A549 (cell line): ENCODE measurements around the gene JAGN1. TPM values are rescaled to one million over a fixed set of nuclear protein-coding genes. Genes with fewer than 3 reads are reported as not detected.

Experiments
- ATAC-seq, 2 experiments: fragments of 200-7000 bp in 1 of 2; fragments of >200 bp in 1 of 2; cut with Nextera tagmentation in 1 of 2; cut with Tn5 transposase in 1 of 2; 3 replicates each; pipeline versions ENCODE4 v1.8.0 to v1.9.1; 2018 to 2020; ENCODE audit warnings: mild to moderate bottlenecking in 1 of 2, moderate library complexity in 1 of 2
- CTCF ChIA-PET: fragments of 300-600 bp; sonication (Branson Sonifier 250); formaldehyde crosslinking; extraction: SDS; loops from one replicate; lab custom pipeline; 2021; ENCODE audit warnings: antibody characterized with exemption, inconsistent platforms; lab: Yijun Ruan, JAX
- POLR2A ChIA-PET: fragments of 350-600 bp; formaldehyde crosslinking; extraction: SDS; loops from one replicate; lab custom pipeline; 2021; ENCODE audit warnings: antibody characterized with exemption, inconsistent platforms; lab: Yijun Ruan, JAX
- DNase-seq, 2 experiments: peaks; one replicate each; pipeline versions ENCODE4 v3.0.0 to v3.0.0-alpha.2; 2011 to 2016; ENCODE audit warnings: low read depth in 1 of 2, low spot score in 1 of 2
- FAIRE-seq: peaks from 2 replicates; lab custom pipeline; 2011; peaks lifted over from hg19 to GRCh38; lab: Jason Lieb, UNC
- H3K27ac ChIP-seq, 2 experiments: fragments of >200 bp; sonication (Bioruptor Twin); formaldehyde crosslinking; 3 replicates each; pipeline ENCODE4 v1.5.1; 2016 to 2017
- H3K4me1 ChIP-seq: fragments of >200 bp; sonication (Bioruptor Twin); formaldehyde crosslinking; 3 replicates; pipeline ENCODE4 v1.6.1; 2016
- H3K4me2 ChIP-seq: fragments of >200 bp; sonication (Bioruptor Twin); formaldehyde crosslinking; 3 replicates; pipeline ENCODE4 v1.6.1; 2016
- H3K4me3 ChIP-seq: fragments of >200 bp; sonication (Bioruptor Twin); formaldehyde crosslinking; 3 replicates; pipeline ENCODE4 v1.5.1; 2016
- H3K9me3 ChIP-seq: fragments of >200 bp; sonication (Bioruptor Twin); formaldehyde crosslinking; 3 replicates; pipeline ENCODE4 v1.6.1; 2016
- CBX2 ChIP-seq: fragments of 200-600 bp; sonication (generic); IDR thresholded peaks from 2 replicates; pipeline ENCODE4 v1.6.1; 2016; ENCODE audit warnings: low read depth, mild to moderate bottlenecking, borderline replicate concordance
- CBX8 ChIP-seq: fragments of 200-600 bp; sonication (generic); IDR thresholded peaks from 2 replicates; pipeline ENCODE4 v1.6.1; 2016
- FOSL2 ChIP-seq, 2 experiments: fragments of 450-650 bp in 1 of 2; fragments of >200 bp in 1 of 2; sonication (Bioruptor Twin) in 1 of 2; formaldehyde crosslinking; IDR thresholded peaks; 2 replicates each; pipeline versions ENCODE4 v1.5.0 to v1.6.1; 2016 to 2020; ENCODE audit warnings: mild to moderate bottlenecking in 1 of 2, moderate library complexity in 1 of 2
- JUN ChIP-seq, 2 experiments: fragments of >200 bp; sonication (Bioruptor Twin); formaldehyde crosslinking; IDR thresholded peaks; 2 replicates in 1 of 2; 3 replicates in 1 of 2; pipeline ENCODE4 v1.6.1; 2016 to 2017
- MAFK ChIP-seq: fragments of 450-650 bp; IDR thresholded peaks from 2 replicates; pipeline ENCODE4 v1.6.1; 2014; ENCODE audit not compliant: partially characterized antibody
- NPAS2 ChIP-seq: fragments of 250-450 bp; sonication (Bioruptor Pico); IDR thresholded peaks from 2 replicates; pipeline ENCODE4 v1.8.0; 2022; ENCODE audit warnings: mild to moderate bottlenecking, moderate library complexity, borderline replicate concordance
- NR3C1 ChIP-seq: fragments of >200 bp; sonication (Bioruptor Twin); formaldehyde crosslinking; IDR thresholded peaks from 3 replicates; pipeline ENCODE4 v1.6.1; 2017
- RAD21 ChIP-seq, 2 experiments: fragments of >200 bp in 1 of 2; sonication (Bioruptor Twin) in 1 of 2; formaldehyde crosslinking in 1 of 2; IDR thresholded peaks in 1 of 2; conservative IDR thresholded peaks in 1 of 2; 2 replicates in 1 of 2; 3 replicates in 1 of 2; pipeline ENCODE4 v1.6.1; 2012 to 2018; ENCODE audit warnings: inconsistent platforms in 1 of 2
- RARB ChIP-seq: fragments of 250-450 bp; sonication (Bioruptor Pico); IDR thresholded peaks from 2 replicates; pipeline ENCODE4 v1.8.0; 2021; ENCODE audit warnings: mild to moderate bottlenecking, moderate library complexity
- RCOR1 ChIP-seq: fragments of 150-350 bp; IDR thresholded peaks from 2 replicates; pipeline ENCODE4 v1.6.1; 2014; ENCODE audit warnings: antibody characterized with exemption, low read length, low read depth
- TFCP2L1 ChIP-seq: fragments of 250-450 bp; sonication (Bioruptor Pico); IDR thresholded peaks from 2 replicates; pipeline ENCODE4 v1.5.0; 2021; ENCODE audit warnings: mild to moderate bottlenecking
- ZC3H11A ChIP-seq: fragments of 450-650 bp; IDR thresholded peaks from 2 replicates; pipeline ENCODE4 v1.6.1; 2014; ENCODE audit warnings: antibody characterized with exemption, mild to moderate bottlenecking
- ZFP36 ChIP-seq: fragments of 450-650 bp; IDR thresholded peaks from 2 replicates; pipeline ENCODE4 v1.6.1; 2014; ENCODE audit warnings: borderline replicate concordance; ENCODE audit not compliant: partially characterized antibody
- ZNF302 ChIP-seq: fragments of 250-450 bp; sonication (Bioruptor Pico); IDR thresholded peaks from 2 replicates; pipeline ENCODE4 v1.9.0; 2021; ENCODE audit warnings: inconsistent platforms, mild to moderate bottlenecking, moderate library complexity
- ZSCAN20 ChIP-seq: fragments of 250-450 bp; sonication (Bioruptor Pico); IDR thresholded peaks from 2 replicates; pipeline ENCODE4 v1.8.0; 2022; ENCODE audit warnings: mild to moderate bottlenecking, moderate library complexity
- whole genome bisulfite sequencing: methylation state at CpG from one replicate; pipeline ENCODE4 v1.1.6; 2017; ENCODE audit errors: missing lambda C conversion rate; 5-methylcytosine and 5-hydroxymethylcytosine counted together
- polyA plus RNA-seq, 4 experiments: library from polyadenylated mRNA; depleted of rRNA in 3 of 4; stranded (reverse); fragments of >200 nt; fragmentation: RNase III in 1 of 4; extraction: RNeasy Plus Mini Kit Qiagen cat#74134 plus additional on column Dnase treatment in 1 of 4; gene quantifications; 2 replicates in 3 of 4; 3 replicates in 1 of 4; pipeline ENCODE4 v1.2.3, GENCODE V29; 2011 to 2017
- TF ChIP-seq, protein P1 (sequence below): IDR thresholded peaks from 2 replicates; pipeline ENCODE4 v1.6.1; 2012
- TF ChIP-seq, protein P2 (sequence below): fragments of 450-650 bp; IDR thresholded peaks from 2 replicates; pipeline ENCODE4 v1.6.1; 2014; ENCODE audit warnings: antibody characterized with exemption
- TF ChIP-seq, protein P3 (sequence below): fragments of 200-600 bp; sonication (generic); IDR thresholded peaks from 2 replicates; pipeline ENCODE4 v1.6.1; 2016; ENCODE audit warnings: antibody characterized with exemption, mild to moderate bottlenecking, moderate library complexity
- TF ChIP-seq, protein P4 (sequence below): fragments of 250-450 bp; sonication (Bioruptor Pico); IDR thresholded peaks from 2 replicates; pipeline ENCODE4 v1.5.0; 2021; ENCODE audit warnings: mild to moderate bottlenecking, moderate library complexity, borderline replicate concordance
- TF ChIP-seq, protein P5 (sequence below): fragments of 250-450 bp; sonication (Bioruptor Pico); IDR thresholded peaks from 2 replicates; pipeline ENCODE4 v1.5.0; 2020; ENCODE audit warnings: low read depth, mild to moderate bottlenecking, moderate library complexity

Gene JAGN1
- polyA plus RNA-seq, 2 of the 4 experiments (the other 2 are of a cell fraction): 48.6 to 63.2 TPM

DNA sequence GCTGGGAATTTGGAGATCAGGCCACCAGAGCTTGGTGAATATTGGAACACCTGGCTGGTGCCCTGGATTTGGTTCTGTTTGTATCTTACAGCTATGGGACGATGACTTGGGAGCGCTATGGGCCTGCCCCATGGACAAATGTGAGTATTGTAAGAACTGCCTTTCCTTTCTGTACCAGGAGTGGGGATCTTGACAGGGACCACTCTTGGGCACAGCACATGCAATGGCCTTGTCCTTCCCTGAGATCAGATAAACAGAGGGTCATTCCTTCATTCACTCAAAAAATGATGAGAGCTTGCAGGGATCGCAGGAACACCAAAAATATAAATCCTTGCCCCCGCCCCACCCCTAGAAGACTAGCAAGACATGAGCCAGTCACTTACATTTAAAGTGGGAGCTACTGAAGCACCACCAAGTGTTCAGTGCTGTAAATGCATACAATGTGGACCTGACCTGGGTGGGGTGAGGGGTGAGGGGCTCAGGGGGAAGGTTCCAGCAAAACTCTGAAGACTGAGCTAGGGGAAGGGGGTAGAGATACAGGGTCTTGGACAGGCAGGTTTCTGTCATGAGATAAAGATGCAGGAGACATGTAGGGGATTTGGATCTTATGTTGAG is 40.5 kb downstream of the JAGN1 start:
- Histone ChIP-seq H3K4me1 (peaks cover 17% of the 10 kb centered on the region), H3K4me2 (no peak overlapping the region)
- ChIA-PET POLR2A (interaction anchor here (0.7 kb wide), 1 partner anchor 176 kb away, joined by 3 read pairs; no protein-coding TSS in a partner anchor), CTCF (interaction anchor here (0.6 to 8.6 kb wide), 13 partner anchors 10 to 808 kb away, joined by 3 to 146 read pairs (median 9); partner anchors contain the start of genes IL17RC, IL17RE and RPUSD3)
- DNase-seq: no peak
- 89% methylated on average over 4 of the region's 4 CpGs for WGBS
- no peak for ATAC-seq
- no peak for FAIRE-seq
- TF ChIP-seq RCOR1: no peak
- TF ChIP-seq RAD21 (conservative IDR thresholded peaks at IDR 0.05 in 1 of 2, IDR thresholded peaks at IDR 0.05 in 1 of 2): 0 out of 5 replicates have a peak, but pooled peaks have one; percentile 10 to 13
- TF ChIP-seq TFCP2L1: no peak
- TF ChIP-seq, all 56 proteins: peak for 1
- no peak overlapping the region for H3K27ac ChIP-seq
- 0 out of 3 replicates have a peak, but pooled peaks cover 5% of the 10 kb centered on the region for H3K9me3 ChIP-seq
- H3K4me3 ChIP-seq: no peak overlapping the region

DNA sequence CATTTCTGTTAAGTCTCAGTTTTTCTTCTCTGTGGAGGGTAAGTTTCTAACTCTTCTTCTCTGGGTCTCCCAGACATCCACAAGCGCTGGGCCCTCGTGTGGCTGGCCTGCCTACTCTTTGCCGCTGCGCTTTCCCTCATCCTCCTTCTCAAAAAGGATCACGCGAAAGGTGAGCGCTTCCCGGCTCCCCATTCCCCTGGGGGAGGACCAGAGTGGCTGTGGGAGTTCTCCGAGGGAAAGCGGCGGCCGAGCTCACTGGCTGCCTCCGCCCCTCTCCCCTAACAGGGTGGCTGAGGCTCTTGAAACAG is 42.1 kb downstream of the JAGN1 start:
- WGBS: 42% methylated on average over 13 of the region's 13 CpGs
- ChIA-PET POLR2A (interaction anchor here (0.7 to 2.6 kb wide), 10 partner anchors 9 to 140 kb away, joined by 3 to 53 read pairs (median 7); partner anchors contain the start of genes ARPC4 and RPUSD3), CTCF (interaction anchor here (0.6 to 8.6 kb wide), 41 partner anchors 11 to 527 kb away, joined by 3 to 146 read pairs (median 5); partner anchors contain the start of genes ARPC4, CIDEC, FANCD2 and IL17RC)
- DNase-seq (no peak), ATAC-seq (no peak; a peak in 1 of 6 replicates), FAIRE-seq (no peak)
- peak overlapping the region; percentile 96 for H3K4me2 ChIP-seq
- H3K4me3 ChIP-seq: peak overlapping the region; percentile 73
- peaks cover 17% of the 10 kb centered on the region for H3K4me1 ChIP-seq
- peak overlapping the region; percentile 85 to 93 for H3K27ac ChIP-seq
- TF ChIP-seq ZFP36 (no peak), NPAS2 (CRISPR knock-in tag) (no peak), NR3C1 (no peak), JUN (IDR thresholded peaks at IDR 0.05) (0 out of 5 replicates have a peak, but pooled peaks of 1 of the 2 experiments have one; percentile 11), CBX2 (no peak), CBX8 (no peak), ZSCAN20 (CRISPR knock-in tag) (no peak)
- TF ChIP-seq, protein P1, sequence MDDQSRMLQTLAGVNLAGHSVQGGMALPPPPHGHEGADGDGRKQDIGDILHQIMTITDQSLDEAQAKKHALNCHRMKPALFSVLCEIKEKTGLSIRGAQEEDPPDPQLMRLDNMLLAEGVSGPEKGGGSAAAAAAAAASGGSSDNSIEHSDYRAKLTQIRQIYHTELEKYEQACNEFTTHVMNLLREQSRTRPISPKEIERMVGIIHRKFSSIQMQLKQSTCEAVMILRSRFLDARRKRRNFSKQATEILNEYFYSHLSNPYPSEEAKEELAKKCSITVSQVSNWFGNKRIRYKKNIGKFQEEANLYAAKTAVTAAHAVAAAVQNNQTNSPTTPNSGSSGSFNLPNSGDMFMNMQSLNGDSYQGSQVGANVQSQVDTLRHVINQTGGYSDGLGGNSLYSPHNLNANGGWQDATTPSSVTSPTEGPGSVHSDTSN: no peak
- TF ChIP-seq, protein P2, sequence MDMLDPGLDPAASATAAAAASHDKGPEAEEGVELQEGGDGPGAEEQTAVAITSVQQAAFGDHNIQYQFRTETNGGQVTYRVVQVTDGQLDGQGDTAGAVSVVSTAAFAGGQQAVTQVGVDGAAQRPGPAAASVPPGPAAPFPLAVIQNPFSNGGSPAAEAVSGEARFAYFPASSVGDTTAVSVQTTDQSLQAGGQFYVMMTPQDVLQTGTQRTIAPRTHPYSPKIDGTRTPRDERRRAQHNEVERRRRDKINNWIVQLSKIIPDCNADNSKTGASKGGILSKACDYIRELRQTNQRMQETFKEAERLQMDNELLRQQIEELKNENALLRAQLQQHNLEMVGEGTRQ: no peak
- H3K9me3 ChIP-seq: 0 out of 3 replicates have a peak, but pooled peaks cover 5% of the 10 kb centered on the region

DNA sequence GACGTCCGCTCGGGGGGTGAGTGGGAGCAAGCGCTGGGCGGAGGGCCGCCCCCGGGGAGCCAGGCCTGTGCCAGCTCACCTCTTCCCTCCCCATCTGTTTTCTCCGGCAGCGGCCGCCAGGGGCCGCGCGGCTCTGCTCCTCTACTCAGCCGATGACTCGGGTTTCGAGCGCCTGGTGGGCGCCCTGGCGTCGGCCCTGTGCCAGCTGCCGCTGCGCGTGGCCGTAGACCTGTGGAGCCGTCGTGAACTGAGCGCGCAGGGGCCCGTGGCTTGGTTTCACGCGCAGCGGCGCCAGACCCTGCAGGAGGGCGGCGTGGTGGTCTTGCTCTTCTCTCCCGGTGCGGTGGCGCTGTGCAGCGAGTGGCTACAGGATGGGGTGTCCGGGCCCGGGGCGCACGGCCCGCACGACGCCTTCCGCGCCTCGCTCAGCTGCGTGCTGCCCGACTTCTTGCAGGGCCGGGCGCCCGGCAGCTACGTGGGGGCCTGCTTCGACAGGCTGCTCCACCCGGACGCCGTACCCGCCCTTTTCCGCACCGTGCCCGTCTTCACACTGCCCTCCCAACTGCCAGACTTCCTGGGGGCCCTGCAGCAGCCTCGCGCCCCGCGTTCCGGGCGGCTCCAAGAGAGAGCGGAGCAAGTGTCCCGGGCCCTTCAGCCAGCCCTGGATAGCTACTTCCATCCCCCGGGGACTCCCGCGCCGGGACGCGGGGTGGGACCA is 42.6 kb downstream of the JAGN1 start:
- peak overlapping the region; percentile 73 for H3K4me3 ChIP-seq
- ATAC-seq: peak; percentile 77 to 89
- peak overlapping the region; percentile 85 to 93 for H3K27ac ChIP-seq
- H3K9me3 ChIP-seq: 0 out of 3 replicates have a peak, but pooled peaks cover 5% of the 10 kb centered on the region
- ChIA-PET CTCF (interaction anchor here (0.6 to 8.6 kb wide), 46 partner anchors 10 to 528 kb away, joined by 3 to 146 read pairs (median 5); partner anchors contain the start of genes ARPC4, CIDEC, FANCD2 and IL17RC), POLR2A (interaction anchor here (0.7 to 2.6 kb wide), 17 partner anchors 8 to 140 kb away, joined by 3 to 53 read pairs (median 6); partner anchors contain the start of genes ARPC4, JAGN1, PRRT3 and RPUSD3)
- H3K4me2 ChIP-seq: peak overlapping the region; percentile 96
- WGBS: under 1% methylated on average over 29 of the region's 77 CpGs
- FAIRE-seq: no peak
- peaks cover 17% of the 10 kb centered on the region for H3K4me1 ChIP-seq
- DNase-seq: peak; percentile 74 to 76
- TF ChIP-seq MAFK (no peak), ZNF302 (no peak), FOSL2 (IDR thresholded peaks at IDR 0.05) (no peak), FOSL2 (CRISPR knock-in tag; IDR thresholded peaks at IDR 0.05) (peak; percentile 54), RAD21 (conservative IDR thresholded peaks at IDR 0.05 in 1 of 2, IDR thresholded peaks at IDR 0.05 in 1 of 2) (peak; percentile 59 to 67; a peak in 4 of 5 replicates), ZC3H11A (no peak), RARB (CRISPR knock-in tag) (no peak)
- TF ChIP-seq, protein P3, sequence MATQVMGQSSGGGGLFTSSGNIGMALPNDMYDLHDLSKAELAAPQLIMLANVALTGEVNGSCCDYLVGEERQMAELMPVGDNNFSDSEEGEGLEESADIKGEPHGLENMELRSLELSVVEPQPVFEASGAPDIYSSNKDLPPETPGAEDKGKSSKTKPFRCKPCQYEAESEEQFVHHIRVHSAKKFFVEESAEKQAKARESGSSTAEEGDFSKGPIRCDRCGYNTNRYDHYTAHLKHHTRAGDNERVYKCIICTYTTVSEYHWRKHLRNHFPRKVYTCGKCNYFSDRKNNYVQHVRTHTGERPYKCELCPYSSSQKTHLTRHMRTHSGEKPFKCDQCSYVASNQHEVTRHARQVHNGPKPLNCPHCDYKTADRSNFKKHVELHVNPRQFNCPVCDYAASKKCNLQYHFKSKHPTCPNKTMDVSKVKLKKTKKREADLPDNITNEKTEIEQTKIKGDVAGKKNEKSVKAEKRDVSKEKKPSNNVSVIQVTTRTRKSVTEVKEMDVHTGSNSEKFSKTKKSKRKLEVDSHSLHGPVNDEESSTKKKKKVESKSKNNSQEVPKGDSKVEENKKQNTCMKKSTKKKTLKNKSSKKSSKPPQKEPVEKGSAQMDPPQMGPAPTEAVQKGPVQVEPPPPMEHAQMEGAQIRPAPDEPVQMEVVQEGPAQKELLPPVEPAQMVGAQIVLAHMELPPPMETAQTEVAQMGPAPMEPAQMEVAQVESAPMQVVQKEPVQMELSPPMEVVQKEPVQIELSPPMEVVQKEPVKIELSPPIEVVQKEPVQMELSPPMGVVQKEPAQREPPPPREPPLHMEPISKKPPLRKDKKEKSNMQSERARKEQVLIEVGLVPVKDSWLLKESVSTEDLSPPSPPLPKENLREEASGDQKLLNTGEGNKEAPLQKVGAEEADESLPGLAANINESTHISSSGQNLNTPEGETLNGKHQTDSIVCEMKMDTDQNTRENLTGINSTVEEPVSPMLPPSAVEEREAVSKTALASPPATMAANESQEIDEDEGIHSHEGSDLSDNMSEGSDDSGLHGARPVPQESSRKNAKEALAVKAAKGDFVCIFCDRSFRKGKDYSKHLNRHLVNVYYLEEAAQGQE: peak; percentile 27; the same call in 1 of the 2 replicates
- TF ChIP-seq, protein P4, sequence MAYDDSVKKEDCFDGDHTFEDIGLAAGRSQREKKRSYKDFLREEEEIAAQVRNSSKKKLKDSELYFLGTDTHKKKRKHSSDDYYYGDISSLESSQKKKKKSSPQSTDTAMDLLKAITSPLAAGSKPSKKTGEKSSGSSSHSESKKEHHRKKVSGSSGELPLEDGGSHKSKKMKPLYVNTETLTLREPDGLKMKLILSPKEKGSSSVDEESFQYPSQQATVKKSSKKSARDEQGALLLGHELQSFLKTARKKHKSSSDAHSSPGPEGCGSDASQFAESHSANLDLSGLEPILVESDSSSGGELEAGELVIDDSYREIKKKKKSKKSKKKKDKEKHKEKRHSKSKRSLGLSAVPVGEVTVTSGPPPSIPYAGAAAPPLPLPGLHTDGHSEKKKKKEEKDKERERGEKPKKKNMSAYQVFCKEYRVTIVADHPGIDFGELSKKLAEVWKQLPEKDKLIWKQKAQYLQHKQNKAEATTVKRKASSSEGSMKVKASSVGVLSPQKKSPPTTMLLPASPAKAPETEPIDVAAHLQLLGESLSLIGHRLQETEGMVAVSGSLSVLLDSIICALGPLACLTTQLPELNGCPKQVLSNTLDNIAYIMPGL (CRISPR knock-in tag): no peak
- TF ChIP-seq, protein P5, sequence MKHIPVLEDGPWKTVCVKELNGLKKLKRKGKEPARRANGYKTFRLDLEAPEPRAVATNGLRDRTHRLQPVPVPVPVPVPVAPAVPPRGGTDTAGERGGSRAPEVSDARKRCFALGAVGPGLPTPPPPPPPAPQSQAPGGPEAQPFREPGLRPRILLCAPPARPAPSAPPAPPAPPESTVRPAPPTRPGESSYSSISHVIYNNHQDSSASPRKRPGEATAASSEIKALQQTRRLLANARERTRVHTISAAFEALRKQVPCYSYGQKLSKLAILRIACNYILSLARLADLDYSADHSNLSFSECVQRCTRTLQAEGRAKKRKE (CRISPR knock-in tag): 0 out of 2 replicates have a peak, but pooled peaks have one; percentile 29
